ENCODE results near the gene FXYD3.

DNA sequence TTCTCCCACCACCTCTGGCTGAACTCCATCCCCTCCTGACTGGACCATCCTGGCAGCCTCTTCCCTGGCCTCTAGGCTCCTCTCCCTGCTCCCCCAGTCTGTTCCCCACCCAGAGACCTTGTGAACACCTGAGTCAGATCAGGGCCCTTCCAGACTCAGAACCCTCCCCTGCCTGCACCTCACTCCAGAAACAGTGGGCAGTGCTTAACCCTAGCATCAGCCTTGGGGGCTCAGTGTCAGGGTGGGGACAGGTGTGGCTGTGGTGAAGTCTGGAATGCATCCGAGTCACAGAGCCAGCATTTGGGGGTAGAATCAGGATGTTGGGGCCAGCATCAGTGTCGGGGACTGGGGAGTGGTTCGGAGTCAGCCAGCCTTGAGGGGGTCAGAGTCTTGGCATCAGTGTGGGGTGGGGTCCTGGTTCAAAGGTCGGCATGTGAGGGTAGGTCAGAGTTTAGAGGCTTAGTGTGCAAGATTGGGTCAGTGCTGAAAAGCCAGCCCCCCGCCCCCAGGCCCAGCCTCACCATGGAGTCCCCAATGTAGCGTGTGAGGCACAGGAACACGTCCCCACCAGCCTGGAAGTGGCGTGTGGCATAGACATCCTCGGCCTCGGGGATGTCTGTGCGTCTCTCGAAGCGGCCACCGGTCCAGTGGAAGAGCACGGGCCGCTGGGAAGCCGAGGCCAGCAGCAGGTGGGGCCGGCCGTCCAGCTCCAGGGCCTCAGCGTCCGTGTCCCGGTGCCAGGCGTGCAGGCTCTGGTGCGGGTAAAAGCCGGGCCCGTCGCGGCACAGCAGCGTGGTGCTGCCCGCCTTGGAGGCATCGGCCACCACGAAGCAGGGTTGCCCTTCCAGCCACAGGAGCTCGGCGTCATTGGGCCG, 10.4 kb downstream of the FXYD3 start:
- TF ChIP-seq, protein P1, sequence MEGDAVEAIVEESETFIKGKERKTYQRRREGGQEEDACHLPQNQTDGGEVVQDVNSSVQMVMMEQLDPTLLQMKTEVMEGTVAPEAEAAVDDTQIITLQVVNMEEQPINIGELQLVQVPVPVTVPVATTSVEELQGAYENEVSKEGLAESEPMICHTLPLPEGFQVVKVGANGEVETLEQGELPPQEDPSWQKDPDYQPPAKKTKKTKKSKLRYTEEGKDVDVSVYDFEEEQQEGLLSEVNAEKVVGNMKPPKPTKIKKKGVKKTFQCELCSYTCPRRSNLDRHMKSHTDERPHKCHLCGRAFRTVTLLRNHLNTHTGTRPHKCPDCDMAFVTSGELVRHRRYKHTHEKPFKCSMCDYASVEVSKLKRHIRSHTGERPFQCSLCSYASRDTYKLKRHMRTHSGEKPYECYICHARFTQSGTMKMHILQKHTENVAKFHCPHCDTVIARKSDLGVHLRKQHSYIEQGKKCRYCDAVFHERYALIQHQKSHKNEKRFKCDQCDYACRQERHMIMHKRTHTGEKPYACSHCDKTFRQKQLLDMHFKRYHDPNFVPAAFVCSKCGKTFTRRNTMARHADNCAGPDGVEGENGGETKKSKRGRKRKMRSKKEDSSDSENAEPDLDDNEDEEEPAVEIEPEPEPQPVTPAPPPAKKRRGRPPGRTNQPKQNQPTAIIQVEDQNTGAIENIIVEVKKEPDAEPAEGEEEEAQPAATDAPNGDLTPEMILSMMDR (IDR thresholded peaks at IDR 0.05; ENCODE audit: insufficient read depth, low read length) = no peak
- TF ChIP-seq, protein P2, sequence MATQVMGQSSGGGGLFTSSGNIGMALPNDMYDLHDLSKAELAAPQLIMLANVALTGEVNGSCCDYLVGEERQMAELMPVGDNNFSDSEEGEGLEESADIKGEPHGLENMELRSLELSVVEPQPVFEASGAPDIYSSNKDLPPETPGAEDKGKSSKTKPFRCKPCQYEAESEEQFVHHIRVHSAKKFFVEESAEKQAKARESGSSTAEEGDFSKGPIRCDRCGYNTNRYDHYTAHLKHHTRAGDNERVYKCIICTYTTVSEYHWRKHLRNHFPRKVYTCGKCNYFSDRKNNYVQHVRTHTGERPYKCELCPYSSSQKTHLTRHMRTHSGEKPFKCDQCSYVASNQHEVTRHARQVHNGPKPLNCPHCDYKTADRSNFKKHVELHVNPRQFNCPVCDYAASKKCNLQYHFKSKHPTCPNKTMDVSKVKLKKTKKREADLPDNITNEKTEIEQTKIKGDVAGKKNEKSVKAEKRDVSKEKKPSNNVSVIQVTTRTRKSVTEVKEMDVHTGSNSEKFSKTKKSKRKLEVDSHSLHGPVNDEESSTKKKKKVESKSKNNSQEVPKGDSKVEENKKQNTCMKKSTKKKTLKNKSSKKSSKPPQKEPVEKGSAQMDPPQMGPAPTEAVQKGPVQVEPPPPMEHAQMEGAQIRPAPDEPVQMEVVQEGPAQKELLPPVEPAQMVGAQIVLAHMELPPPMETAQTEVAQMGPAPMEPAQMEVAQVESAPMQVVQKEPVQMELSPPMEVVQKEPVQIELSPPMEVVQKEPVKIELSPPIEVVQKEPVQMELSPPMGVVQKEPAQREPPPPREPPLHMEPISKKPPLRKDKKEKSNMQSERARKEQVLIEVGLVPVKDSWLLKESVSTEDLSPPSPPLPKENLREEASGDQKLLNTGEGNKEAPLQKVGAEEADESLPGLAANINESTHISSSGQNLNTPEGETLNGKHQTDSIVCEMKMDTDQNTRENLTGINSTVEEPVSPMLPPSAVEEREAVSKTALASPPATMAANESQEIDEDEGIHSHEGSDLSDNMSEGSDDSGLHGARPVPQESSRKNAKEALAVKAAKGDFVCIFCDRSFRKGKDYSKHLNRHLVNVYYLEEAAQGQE (IDR thresholded peaks at IDR 0.05; ENCODE audit: insufficient replicate concordance, low read depth) = no peak
- TF ChIP-seq POLR2AphosphoS5 (IDR thresholded peaks at IDR 0.05; ENCODE audit: low read depth) = no peak
- no peak for TF ChIP-seq GABPA (IDR thresholded peaks at IDR 0.05; ENCODE audit: low read depth)
- no peak for TF ChIP-seq SPI1 (IDR thresholded peaks at IDR 0.05; ENCODE audit: borderline replicate concordance, low read depth)

Measured in HL-60 (cell line).